H9 (cell line): Measurements from ENCODE around the gene EHD3. TPM values are rescaled to one million over a fixed set of nuclear protein-coding genes. Genes with fewer than 3 reads are reported as not detected.

Source experiments
- DNase-seq: peaks from one replicate; pipeline ENCODE4 v3.0.0-alpha.2; 2017
- H2AFZ ChIP-seq: one replicate; pipeline ENCODE4 v1.6.1; 2013; ENCODE audit warnings: mild to moderate bottlenecking, low read length, control low read depth, moderate library complexity
- H2AK5ac ChIP-seq: 2 replicates; pipeline ENCODE4 v1.6.1; 2013; ENCODE audit warnings: low read length, control low read depth, mixed read lengths; ENCODE audit not compliant: insufficient read length
- H2BK120ac ChIP-seq: one replicate; pipeline ENCODE4 v1.6.1; 2013; ENCODE audit warnings: low read depth, mild to moderate bottlenecking, low read length, control low read depth, inconsistent platforms; ENCODE audit not compliant: poor library complexity, severe bottlenecking
- H2BK12ac ChIP-seq: 2 replicates; pipeline ENCODE4 v1.6.1; 2013; ENCODE audit warnings: low read length, control low read depth, mixed read lengths, low read depth; ENCODE audit not compliant: insufficient read length
- H2BK15ac ChIP-seq: 2 replicates; pipeline ENCODE4 v1.6.1; 2013; ENCODE audit warnings: low read depth, low read length, control low read depth
- H2BK20ac ChIP-seq: one replicate; pipeline ENCODE4 v1.6.1; 2013; ENCODE audit warnings: low read depth, mild to moderate bottlenecking, low read length, control low read depth, inconsistent platforms; ENCODE audit not compliant: poor library complexity, severe bottlenecking
- H2BK5ac ChIP-seq: 2 replicates; pipeline ENCODE4 v1.6.1; 2013; ENCODE audit warnings: low read length, control low read depth, mixed read lengths; ENCODE audit not compliant: insufficient read length
- H3K14ac ChIP-seq: 2 replicates; pipeline ENCODE4 v1.6.1; 2013; ENCODE audit warnings: low read length, control low read depth; ENCODE audit not compliant: insufficient read depth
- H3K18ac ChIP-seq: 2 replicates; pipeline ENCODE4 v1.6.1; 2013; ENCODE audit warnings: low read depth, mild to moderate bottlenecking, mixed read lengths, low read length, control low read depth; ENCODE audit not compliant: insufficient read length
- H3K23ac ChIP-seq: 2 replicates; pipeline ENCODE4 v1.6.1; 2013; ENCODE audit warnings: low read length, control low read depth, mixed read lengths, low read depth; ENCODE audit not compliant: insufficient read length
- H3K23me2 ChIP-seq: 2 replicates; pipeline ENCODE4 v1.6.1; 2013; ENCODE audit warnings: low read depth, mild to moderate bottlenecking, mixed read lengths, low read length, control low read depth; ENCODE audit not compliant: insufficient read length, poor library complexity, severe bottlenecking
- H3K27ac ChIP-seq: 2 replicates; pipeline ENCODE4 v1.5.1; 2013; ENCODE audit warnings: low read length, control low read depth, mixed read lengths, low read depth; ENCODE audit not compliant: insufficient read length
- H3K27me3 ChIP-seq: 2 replicates; pipeline ENCODE4 v1.6.1; 2013; ENCODE audit warnings: low read length, control low read depth, inconsistent platforms; ENCODE audit not compliant: insufficient read depth
- H3K4ac ChIP-seq: 2 replicates; pipeline ENCODE4 v1.6.1; 2013; ENCODE audit warnings: low read depth, mild to moderate bottlenecking, control low read depth, inconsistent platforms, low read length, moderate library complexity
- H3K4me1 ChIP-seq: 2 replicates; pipeline ENCODE4 v1.6.1; 2013; ENCODE audit warnings: low read length, control low read depth, inconsistent platforms; ENCODE audit not compliant: insufficient read depth
- H3K4me2 ChIP-seq: 2 replicates; pipeline ENCODE4 v1.6.1; 2013; ENCODE audit warnings: low read length, control low read depth, mixed read lengths; ENCODE audit not compliant: insufficient read length, insufficient read depth
- H3K56ac ChIP-seq: 2 replicates; pipeline ENCODE4 v1.6.1; 2013; ENCODE audit warnings: low read depth, mild to moderate bottlenecking, mixed read lengths, low read length, control low read depth; ENCODE audit not compliant: insufficient read length
- H3K79me1 ChIP-seq: 2 replicates; pipeline ENCODE4 v1.6.1; 2013; ENCODE audit warnings: low read depth, mild to moderate bottlenecking, moderate library complexity, low read length, control low read depth, inconsistent platforms; ENCODE audit not compliant: insufficient read depth, poor library complexity, severe bottlenecking
- H3K79me2 ChIP-seq: 2 replicates; pipeline ENCODE4 v1.6.1; 2013; ENCODE audit warnings: low read length, control low read depth, inconsistent platforms; ENCODE audit not compliant: insufficient read depth
- H3K9ac ChIP-seq: 2 replicates; pipeline ENCODE4 v1.6.1; 2013; ENCODE audit warnings: low read length, control low read depth, mixed read lengths; ENCODE audit not compliant: insufficient read length; ENCODE audit errors: extremely low read depth
- H3K9me3 ChIP-seq: one replicate; pipeline ENCODE4 v1.6.1; 2013; ENCODE audit warnings: low read depth, low read length, inconsistent platforms; ENCODE audit not compliant: control insufficient read depth
- H3T11ph ChIP-seq: one replicate; pipeline ENCODE4 v1.6.1; 2013; ENCODE audit warnings: mild to moderate bottlenecking, low read length, control low read depth, inconsistent platforms
- H4K20me1 ChIP-seq: one replicate; pipeline ENCODE4 v1.6.1; 2013; ENCODE audit not compliant: control insufficient read depth, insufficient read length, insufficient read depth
- H4K5ac ChIP-seq: 2 replicates; pipeline ENCODE4 v1.6.1; 2013; ENCODE audit warnings: low read depth, mild to moderate bottlenecking, mixed read lengths, low read length, control low read depth; ENCODE audit not compliant: insufficient read length
- H4K8ac ChIP-seq: replicated peaks from 2 replicates; pipeline ENCODE4 v1.6.1; 2013; ENCODE audit warnings: low read length, control low read depth, mixed read lengths, low read depth; ENCODE audit not compliant: insufficient read length
- H4K91ac ChIP-seq: 2 replicates; pipeline ENCODE4 v1.6.1; 2013; ENCODE audit warnings: low read depth, mild to moderate bottlenecking, moderate library complexity, mixed read lengths, low read length, control low read depth; ENCODE audit not compliant: insufficient read length
- H3K27ac Mint-ChIP-seq, 3 experiments: 2 replicates in 2 of 3; 3 replicates in 1 of 3; pipeline ENCODE4 v1.8.0; 2020 to 2021; ENCODE audit warnings: mixed read lengths in 3 of 3, mild to moderate bottlenecking in 1 of 3, moderate library complexity in 1 of 3
- H3K27me3 Mint-ChIP-seq: 2 replicates; pipeline ENCODE4 v1.8.0; 2021; ENCODE audit warnings: low read depth, mild to moderate bottlenecking, moderate library complexity, mixed read lengths
- H3K36me3 Mint-ChIP-seq, 3 experiments: 2 replicates in 2 of 3; 3 replicates in 1 of 3; pipeline ENCODE4 v1.8.0; 2020 to 2021; ENCODE audit warnings: low read depth in 3 of 3, mixed read lengths in 3 of 3; ENCODE audit not compliant: insufficient read depth in 1 of 3
- H3K4me1 Mint-ChIP-seq, 2 experiments: 2 replicates each; pipeline ENCODE4 v1.8.0; 2020; ENCODE audit warnings: mixed read lengths in 2 of 2
- H3K4me3 Mint-ChIP-seq, 2 experiments: 2 replicates in 1 of 2; 3 replicates in 1 of 2; pipeline ENCODE4 v1.8.0; 2020 to 2021; ENCODE audit warnings: mild to moderate bottlenecking in 2 of 2, mixed read lengths in 2 of 2, moderate library complexity in 1 of 2
- H3K9me3 Mint-ChIP-seq, 2 experiments: 2 replicates in 1 of 2; 3 replicates in 1 of 2; pipeline ENCODE4 v1.8.0; 2020; ENCODE audit warnings: mild to moderate bottlenecking in 2 of 2, mixed read lengths in 2 of 2, moderate library complexity in 1 of 2
- WGBS: extraction: QIAGEN DNeasy Blood & Tissue Kit; methylation state at CpG from one replicate; pipeline ENCODE4 v1.1.7; 2013; ENCODE audit warnings: missing lambda C conversion rate, low lambda C conversion rate, mixed read lengths; ENCODE audit not compliant: insufficient read length; ENCODE audit errors: extremely low coverage; 5-methylcytosine and 5-hydroxymethylcytosine counted together
- total RNA-seq: library from RNA; stranded (reverse); gene quantifications from 2 replicates; pipeline ENCODE4 v1.2.1, GENCODE V29; 2021
- TF ChIP-seq, protein P1 (sequence below): fragments of 200-600 bp; sonication (generic); conservative IDR thresholded peaks from 3 replicates; pipeline ENCODE4 v1.8.0; 2021; ENCODE audit warnings: antibody characterized with exemption, mild to moderate bottlenecking

The EHD3 gene
- total RNA-seq, 1 experiment from 2014 or later = 8.3 TPM

DNA sequence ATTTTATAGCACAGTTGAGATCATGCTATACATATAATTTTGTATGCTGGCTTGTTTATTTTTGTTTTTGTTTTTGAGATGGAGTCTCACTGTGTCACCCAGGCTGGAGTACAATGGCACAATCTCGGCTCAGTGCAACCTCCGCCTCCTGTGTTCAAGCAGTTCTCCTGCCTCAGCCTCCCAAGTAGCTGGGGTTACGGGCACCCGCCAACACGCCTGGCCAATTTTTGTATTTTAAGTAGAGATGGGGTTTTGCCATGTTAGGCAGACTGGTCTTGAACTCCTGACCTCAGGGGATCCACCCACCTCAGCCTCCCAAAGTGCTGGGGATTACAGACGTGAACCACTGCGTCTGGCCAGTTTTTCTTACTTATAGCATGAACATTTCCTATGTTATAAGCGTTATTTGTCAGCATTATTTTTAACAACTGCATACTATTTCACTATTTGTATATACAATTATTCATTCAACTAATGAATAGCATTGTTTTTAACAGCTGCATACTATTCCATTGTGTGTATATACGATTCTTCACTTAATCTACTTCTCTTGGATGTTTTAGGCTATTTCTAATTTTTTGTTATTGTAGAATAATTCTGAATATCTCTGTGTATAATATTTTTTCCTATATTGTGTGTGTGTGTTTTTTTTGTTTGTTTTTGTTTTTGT is 3.5 kb downstream of the EHD3 start:
- H2BK15ac ChIP-seq = no peak overlapping the region
- H3K79me1 ChIP-seq = no peaks in the 10 kb centered on the region
- no peak overlapping the region for H3K56ac ChIP-seq
- peaks cover 5% of the 10 kb centered on the region for H3K23me2 ChIP-seq
- H3K27me3 Mint-ChIP-seq = peaks cover 11% of the 10 kb centered on the region
- H3K18ac ChIP-seq = no peak overlapping the region
- H3K9me3 Mint-ChIP-seq = no peaks in the 10 kb centered on the region
- H3K4me2 ChIP-seq = no peak overlapping the region
- TF ChIP-seq, protein P1, sequence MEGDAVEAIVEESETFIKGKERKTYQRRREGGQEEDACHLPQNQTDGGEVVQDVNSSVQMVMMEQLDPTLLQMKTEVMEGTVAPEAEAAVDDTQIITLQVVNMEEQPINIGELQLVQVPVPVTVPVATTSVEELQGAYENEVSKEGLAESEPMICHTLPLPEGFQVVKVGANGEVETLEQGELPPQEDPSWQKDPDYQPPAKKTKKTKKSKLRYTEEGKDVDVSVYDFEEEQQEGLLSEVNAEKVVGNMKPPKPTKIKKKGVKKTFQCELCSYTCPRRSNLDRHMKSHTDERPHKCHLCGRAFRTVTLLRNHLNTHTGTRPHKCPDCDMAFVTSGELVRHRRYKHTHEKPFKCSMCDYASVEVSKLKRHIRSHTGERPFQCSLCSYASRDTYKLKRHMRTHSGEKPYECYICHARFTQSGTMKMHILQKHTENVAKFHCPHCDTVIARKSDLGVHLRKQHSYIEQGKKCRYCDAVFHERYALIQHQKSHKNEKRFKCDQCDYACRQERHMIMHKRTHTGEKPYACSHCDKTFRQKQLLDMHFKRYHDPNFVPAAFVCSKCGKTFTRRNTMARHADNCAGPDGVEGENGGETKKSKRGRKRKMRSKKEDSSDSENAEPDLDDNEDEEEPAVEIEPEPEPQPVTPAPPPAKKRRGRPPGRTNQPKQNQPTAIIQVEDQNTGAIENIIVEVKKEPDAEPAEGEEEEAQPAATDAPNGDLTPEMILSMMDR = no peak
- no peak overlapping the region for H2BK20ac ChIP-seq
- no peak for DNase-seq
- no peak overlapping the region for H3K4ac ChIP-seq
- peaks cover 0 to 1% (median 0%) of the 10 kb centered on the region in 3 experiments; a peak in 2 of 7 replicates for H3K36me3 Mint-ChIP-seq
- no peak overlapping the region for H4K5ac ChIP-seq
- H3K23ac ChIP-seq = no peak overlapping the region
- no peak overlapping the region for H2BK12ac ChIP-seq
- no peak overlapping the region for H3K9ac ChIP-seq
- H3K27ac Mint-ChIP-seq = no peak overlapping the region
- H2BK5ac ChIP-seq = no peak overlapping the region
- no peak overlapping the region for H3K4me3 Mint-ChIP-seq
- H2BK120ac ChIP-seq = no peak overlapping the region
- no peak overlapping the region for H4K91ac ChIP-seq
- no peak overlapping the region for H2AFZ ChIP-seq
- H3K14ac ChIP-seq = no peak overlapping the region
- no peak overlapping the region for H2AK5ac ChIP-seq
- H3K27ac ChIP-seq = no peak overlapping the region
- peaks cover 19 to 22% of the 10 kb centered on the region in 2 experiments for H3K4me1 Mint-ChIP-seq
- peaks cover 4% of the 10 kb centered on the region; the same call in 1 of the 2 replicates for H3K27me3 ChIP-seq
- H3K9me3 ChIP-seq = no peaks in the 10 kb centered on the region
- WGBS = no CpG with 5 or more reads among the region's 9 CpGs
- no peak overlapping the region for H3T11ph ChIP-seq
- H4K8ac ChIP-seq = no peak overlapping the region
- H3K79me2 ChIP-seq = no peaks in the 10 kb centered on the region
- H4K20me1 ChIP-seq = peaks cover 3% of the 10 kb centered on the region
- 0 out of 2 replicates have a peak, but pooled peaks cover 3% of the 10 kb centered on the region for H3K4me1 ChIP-seq
